ENCODE data around the gene NLGN1. TPM values are rescaled to one million over a fixed set of nuclear protein-coding genes. Genes with fewer than 3 reads are reported as not detected.

The NLGN1 gene
- polyA plus RNA-seq, 3 donors from 2014 or later: not detected

DNA sequence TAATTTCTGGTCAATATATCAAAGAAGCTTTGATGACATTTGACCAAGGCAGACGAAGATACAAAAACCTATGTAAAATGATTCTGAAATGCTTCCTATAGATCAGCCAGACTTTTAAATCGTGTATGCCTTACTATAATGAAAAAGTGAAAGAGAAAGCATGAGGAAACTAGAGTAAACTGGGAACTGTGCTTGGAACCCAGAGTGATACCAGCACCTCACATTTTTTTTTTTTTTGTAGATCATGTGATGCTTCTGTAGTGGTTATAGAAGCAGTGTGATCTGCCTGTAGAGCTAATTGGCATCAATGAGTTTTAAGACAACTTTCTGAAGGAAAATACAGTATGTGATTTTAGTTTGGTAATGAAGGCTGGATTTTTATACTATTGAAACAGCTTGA lies 150.7 kb downstream of the NLGN1 start:
- H3K36me3 Mint-ChIP-seq: no peaks in the 10 kb centered on the region
- no peak for DNase-seq
- no peak overlapping the region for H3K4me3 Mint-ChIP-seq
- no peaks in the 10 kb centered on the region for H3K4me1 Mint-ChIP-seq
- H3K27ac Mint-ChIP-seq: no peak overlapping the region
- peaks cover 2 to 8% (median 6%) of the 10 kb centered on the region in 6 donors for H3K9me3 Mint-ChIP-seq
- H3K27me3 Mint-ChIP-seq (ENCODE audit: low read depth in 3 of 3): peaks cover 0 to 4% (median 2%) of the 10 kb centered on the region in 3 donors

DNA sequence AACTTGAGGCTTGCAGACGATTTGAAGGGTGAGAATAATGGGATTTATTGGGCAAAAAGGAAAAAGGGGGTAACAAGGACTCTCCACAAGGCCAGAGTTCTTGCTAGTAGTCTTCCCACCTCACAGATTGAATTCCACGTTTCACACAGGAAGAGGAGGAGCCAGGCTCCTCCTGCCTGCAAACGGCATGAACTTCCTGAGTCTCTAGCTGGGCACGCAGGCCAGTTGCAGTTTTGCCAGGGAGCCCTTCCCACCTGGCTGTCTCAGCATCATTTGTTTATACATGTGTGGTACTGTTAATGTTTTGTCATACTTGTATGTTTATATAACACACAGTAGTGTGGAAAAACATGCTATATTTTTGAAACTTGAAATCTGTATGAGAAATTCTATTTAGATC lies 155.0 kb downstream of the NLGN1 start:
- Mint-ChIP-seq H3K27me3 (ENCODE audit: low read depth in 3 of 3) (peaks cover 0 to 3% (median 3%) of the 10 kb centered on the region in 3 donors), H3K4me3 (no peak overlapping the region), H3K4me1 (no peaks in the 10 kb centered on the region), H3K36me3 (no peaks in the 10 kb centered on the region), H3K9me3 (peaks cover 0 to 4% (median 3%) of the 10 kb centered on the region in 6 donors), H3K27ac (no peak overlapping the region)
- no peak for DNase-seq

DNA sequence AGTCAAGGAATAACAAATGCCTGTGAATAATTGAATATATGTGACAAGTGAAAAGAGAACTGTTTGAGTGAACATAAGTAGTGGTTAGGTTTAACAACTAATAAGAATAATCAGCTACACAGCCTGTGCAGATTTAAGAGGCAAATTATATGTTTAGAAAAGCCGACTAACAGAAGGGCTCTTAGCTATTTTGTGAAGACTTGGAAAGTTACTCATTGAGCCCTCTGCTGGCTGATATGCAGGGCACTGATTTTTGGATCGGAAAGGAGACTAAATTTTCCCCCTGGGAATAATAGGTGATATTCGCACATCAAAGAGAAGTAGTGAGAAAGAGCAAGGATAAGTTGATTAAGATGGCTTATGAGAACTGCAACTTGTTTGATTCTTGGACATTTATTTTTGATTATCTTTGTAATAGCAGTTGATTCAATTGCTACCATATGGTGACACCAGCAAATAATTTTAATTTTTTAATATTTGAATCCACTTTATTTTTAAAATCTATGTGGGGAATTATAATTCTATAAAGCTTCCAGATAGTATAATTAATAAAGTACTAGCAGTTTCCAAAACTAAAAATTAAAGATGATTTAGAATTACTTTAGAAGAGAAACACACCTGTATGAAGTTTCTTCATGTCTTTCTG lies 156.2 kb downstream of the NLGN1 start:
- no peaks in the 10 kb centered on the region for H3K4me1 Mint-ChIP-seq
- H3K4me3 Mint-ChIP-seq: no peak overlapping the region
- H3K36me3 Mint-ChIP-seq: no peaks in the 10 kb centered on the region
- DNase-seq: no peak
- no peak overlapping the region for H3K27ac Mint-ChIP-seq
- peaks cover 0 to 3% (median 2%) of the 10 kb centered on the region in 3 donors for H3K27me3 Mint-ChIP-seq (ENCODE audit: low read depth in 3 of 3)
- peaks cover 0 to 4% (median 3%) of the 10 kb centered on the region in 6 donors for H3K9me3 Mint-ChIP-seq

DNA sequence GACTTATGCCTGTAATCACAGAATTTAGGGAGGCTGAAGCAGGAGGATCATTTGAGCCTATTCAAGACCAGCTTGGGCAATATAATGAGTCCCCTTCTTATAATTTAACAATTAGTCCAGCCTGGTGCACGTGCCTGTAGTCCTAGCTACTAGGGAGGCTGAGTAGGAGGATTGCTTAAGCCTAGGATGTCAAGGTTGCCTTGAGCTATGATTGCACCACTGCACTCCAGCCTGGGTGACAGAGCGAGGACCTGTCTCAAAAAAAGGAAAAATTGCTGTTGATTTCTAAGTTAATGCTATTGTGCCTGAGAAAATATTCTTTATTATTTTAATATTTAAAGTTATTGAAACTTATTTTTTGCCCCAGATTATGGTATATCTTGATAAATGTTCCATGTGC lies 159.0 kb downstream of the NLGN1 start:
- Mint-ChIP-seq H3K9me3 (peaks cover 0 to 6% (median 4%) of the 10 kb centered on the region in 6 donors), H3K4me1 (no peaks in the 10 kb centered on the region), H3K36me3 (no peaks in the 10 kb centered on the region), H3K4me3 (no peak overlapping the region), H3K27me3 (ENCODE audit: low read depth in 3 of 3) (peaks cover 0 to 3% (median 1%) of the 10 kb centered on the region in 3 donors), H3K27ac (no peak overlapping the region)
- no peak for DNase-seq

DNA sequence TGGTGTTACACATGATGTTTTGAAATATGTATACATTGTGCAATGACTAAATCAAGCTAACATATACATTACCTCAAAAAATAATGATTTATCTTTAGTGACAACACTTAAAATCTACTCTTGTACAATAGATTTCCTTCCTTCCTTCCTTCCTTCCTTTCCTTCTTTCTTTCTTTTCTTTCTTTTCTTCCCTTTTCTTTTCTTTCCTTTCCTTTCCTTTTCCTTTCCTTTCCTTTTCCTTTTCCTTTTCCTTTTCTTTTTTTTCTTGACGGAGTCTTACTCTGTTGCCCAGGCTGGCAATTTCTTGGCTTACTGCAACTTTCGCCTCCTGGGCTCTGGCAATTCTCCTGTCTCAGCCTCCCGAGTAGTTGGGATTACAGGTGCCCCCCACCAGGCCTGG lies 170.5 kb downstream of the NLGN1 start:
- DNase-seq: no peak
- H3K4me1 Mint-ChIP-seq: no peaks in the 10 kb centered on the region
- H3K9me3 Mint-ChIP-seq: peaks cover 3 to 18% (median 5%) of the 10 kb centered on the region in 6 donors
- H3K4me3 Mint-ChIP-seq: no peak overlapping the region
- peaks cover 0 to 7% (median 0%) of the 10 kb centered on the region in 3 donors for H3K27me3 Mint-ChIP-seq (ENCODE audit: low read depth in 3 of 3)
- no peaks in the 10 kb centered on the region for H3K36me3 Mint-ChIP-seq
- H3K27ac Mint-ChIP-seq: no peak overlapping the region

DNA sequence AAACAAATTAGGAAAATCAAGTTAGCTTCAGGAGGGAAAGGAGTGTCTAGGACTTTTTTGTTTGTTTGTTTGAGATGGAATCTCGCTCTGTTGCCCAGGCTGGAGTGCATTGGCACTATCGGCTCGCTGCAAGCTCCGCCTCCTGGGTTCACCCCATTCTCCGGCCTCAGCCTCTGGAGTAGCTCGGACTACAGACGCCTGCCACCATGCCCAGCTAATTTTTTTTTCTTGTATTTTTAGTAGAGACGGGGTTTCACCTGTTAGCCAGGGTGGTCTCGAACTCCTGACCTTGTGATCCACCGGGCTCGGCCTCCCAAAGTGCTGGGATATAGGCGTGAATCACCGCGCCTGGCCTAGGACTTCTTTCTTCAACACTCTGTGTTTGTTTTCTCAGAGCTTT lies 171.1 kb downstream of the NLGN1 start:
- Mint-ChIP-seq H3K4me1 (no peaks in the 10 kb centered on the region), H3K36me3 (no peaks in the 10 kb centered on the region), H3K27ac (no peak overlapping the region), H3K9me3 (peaks cover 3 to 21% (median 5%) of the 10 kb centered on the region in 6 donors), H3K27me3 (ENCODE audit: low read depth in 3 of 3) (peaks cover 0 to 7% (median 0%) of the 10 kb centered on the region in 3 donors), H3K4me3 (no peak overlapping the region)
- no peak for DNase-seq

DNA sequence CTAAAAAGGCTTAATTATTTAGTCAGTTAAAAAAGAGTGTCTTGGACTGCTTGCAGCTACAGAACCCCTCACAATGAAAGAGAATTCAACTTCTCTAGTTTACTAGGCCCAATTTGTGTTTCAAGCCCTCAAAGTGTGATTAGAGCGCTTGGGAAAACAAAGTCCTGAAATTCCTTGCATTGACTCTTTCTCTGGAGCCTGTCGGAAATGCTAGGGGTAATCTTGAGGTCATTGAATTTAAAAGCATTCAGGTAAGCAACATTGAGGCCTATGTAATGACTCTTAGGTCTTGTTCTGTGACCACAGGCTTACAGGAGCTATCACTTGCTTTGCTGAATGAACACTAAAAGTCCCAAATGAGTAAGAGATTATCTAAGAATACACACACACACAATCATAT lies 186.0 kb downstream of the NLGN1 start:
- Mint-ChIP-seq H3K4me3 (no peak overlapping the region), H3K27me3 (ENCODE audit: low read depth in 3 of 3) (peaks cover 4 to 11% (median 6%) of the 10 kb centered on the region in 3 donors), H3K4me1 (peaks cover 0 to 12% of the 10 kb centered on the region in 2 donors), H3K27ac (no peak overlapping the region), H3K9me3 (peaks cover 0 to 10% (median 7%) of the 10 kb centered on the region in 6 donors), H3K36me3 (no peaks in the 10 kb centered on the region)
- DNase-seq: no peak

DNA sequence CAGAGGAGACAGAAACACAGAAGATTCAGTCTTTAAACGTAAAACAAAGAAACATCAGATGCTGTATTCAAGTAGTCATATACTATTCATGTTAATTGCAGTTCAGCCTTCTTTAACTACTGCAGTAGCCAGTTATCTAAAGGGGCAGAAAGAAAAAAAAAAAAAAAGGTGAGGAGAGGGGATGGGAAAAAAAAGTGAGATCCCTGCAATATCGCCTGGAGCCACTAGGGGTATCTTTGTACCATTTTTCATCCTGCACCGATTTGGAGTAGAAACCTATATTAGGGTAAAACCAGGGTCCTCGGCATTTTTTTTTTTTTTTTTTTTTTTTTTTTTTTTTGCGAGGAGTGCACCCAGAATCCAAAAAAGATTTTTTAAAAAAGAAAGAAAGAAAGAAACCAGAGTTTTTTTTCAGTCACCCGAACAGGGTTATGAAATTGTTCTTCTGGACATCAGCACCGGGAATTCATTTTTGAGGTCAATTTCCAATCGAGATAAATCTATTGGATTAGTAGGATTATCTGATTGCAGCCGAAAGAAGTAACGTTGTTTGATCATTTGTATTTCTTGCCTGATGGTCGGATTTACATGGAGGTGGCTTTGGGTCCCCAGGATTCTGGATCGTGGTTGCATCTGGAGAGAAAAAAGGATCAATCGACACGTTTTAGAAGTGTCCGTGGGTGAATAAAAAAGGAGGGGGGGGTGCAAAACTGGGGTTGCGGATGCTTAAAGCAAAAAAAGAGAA lies 186.7 kb downstream of the NLGN1 start:
- DNase-seq: no peak
- Mint-ChIP-seq H3K27ac (no peak overlapping the region), H3K36me3 (no peaks in the 10 kb centered on the region), H3K4me1 (peaks cover 0 to 12% of the 10 kb centered on the region in 2 donors), H3K9me3 (peaks cover 0 to 10% (median 7%) of the 10 kb centered on the region in 6 donors), H3K27me3 (ENCODE audit: low read depth in 3 of 3) (peaks cover 4 to 11% (median 6%) of the 10 kb centered on the region in 3 donors), H3K4me3 (peak overlapping the region in 3 of 5 donors; percentile 22 to 33 (median 24))

DNA sequence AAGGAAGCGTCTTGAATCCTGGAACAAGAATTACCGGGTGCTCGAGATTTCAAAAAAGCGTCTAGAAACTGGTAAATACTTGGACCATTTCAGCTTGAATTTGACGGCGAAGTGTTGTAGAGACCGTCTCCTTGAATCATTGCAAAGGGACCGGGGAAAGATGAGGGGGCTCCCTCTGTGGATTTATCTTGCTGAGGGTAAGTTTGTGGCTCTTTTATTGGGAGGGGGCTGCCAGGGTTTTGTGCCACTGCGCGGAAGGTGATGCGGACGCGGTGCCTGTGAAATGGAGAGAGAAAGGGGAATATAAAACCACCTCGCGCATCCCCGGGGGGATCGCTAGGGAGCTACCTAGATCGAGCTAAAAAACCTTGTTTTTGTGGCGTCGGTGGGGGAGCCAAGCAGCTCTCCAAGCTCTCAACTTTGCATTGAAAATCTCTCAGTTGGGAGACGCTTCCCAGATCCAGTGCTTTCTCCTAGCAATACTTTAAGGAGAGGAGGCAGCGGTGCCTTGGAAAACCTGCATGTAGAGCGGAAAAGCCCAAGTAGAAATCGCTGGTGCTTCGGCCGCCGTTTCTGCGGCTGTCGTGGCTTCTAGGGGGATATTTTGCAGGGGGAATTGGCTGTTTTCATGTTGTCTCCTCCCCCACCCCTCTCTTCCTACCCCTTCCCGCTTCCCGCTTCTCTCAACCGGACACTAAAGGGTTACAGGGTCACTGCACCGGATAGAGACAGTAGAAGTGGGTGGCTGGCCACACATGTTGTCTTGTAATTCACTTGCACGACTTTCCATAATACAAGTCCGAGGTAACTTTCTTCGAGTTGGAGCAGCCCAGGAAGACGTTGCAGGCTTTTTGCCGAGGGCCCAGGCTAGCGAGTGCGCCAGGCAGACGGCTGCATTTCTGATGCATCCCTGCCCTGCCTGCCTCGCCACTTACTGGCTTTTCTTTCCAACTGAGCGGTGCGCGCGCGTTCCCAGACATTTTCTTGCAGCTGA lies 187.6 kb downstream of the NLGN1 start:
- H3K4me3 Mint-ChIP-seq: peak overlapping the region in 3 of 5 donors; percentile 24 to 69 (median 30)
- peaks cover 0 to 12% of the 10 kb centered on the region in 2 donors for H3K4me1 Mint-ChIP-seq
- no peak overlapping the region for H3K27ac Mint-ChIP-seq
- no peak for DNase-seq
- H3K9me3 Mint-ChIP-seq: peaks cover 0 to 10% (median 6%) of the 10 kb centered on the region in 6 donors
- peaks cover 4 to 11% (median 6%) of the 10 kb centered on the region in 3 donors for H3K27me3 Mint-ChIP-seq (ENCODE audit: low read depth in 3 of 3)
- no peaks in the 10 kb centered on the region for H3K36me3 Mint-ChIP-seq

DNA sequence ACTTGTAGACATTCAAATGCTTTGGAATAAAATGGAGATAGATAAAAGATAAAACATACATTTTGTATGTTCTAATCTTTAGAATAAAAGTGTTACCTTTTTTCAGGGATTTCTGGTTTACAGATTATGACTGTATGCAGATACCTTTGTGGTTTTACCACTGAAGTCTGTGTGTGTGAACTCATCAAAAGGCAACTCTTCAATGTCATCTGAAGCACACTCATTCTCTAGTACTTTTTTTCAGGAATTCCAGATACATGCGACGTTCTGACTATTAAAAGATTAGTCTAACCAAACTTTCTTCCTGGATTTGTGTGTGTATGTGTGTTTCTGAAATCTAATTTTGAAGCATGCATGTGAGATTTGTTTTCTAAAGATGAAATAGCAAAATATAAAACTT lies 188.6 kb downstream of the NLGN1 start:
- DNase-seq: no peak
- no peaks in the 10 kb centered on the region for H3K36me3 Mint-ChIP-seq

DNA sequence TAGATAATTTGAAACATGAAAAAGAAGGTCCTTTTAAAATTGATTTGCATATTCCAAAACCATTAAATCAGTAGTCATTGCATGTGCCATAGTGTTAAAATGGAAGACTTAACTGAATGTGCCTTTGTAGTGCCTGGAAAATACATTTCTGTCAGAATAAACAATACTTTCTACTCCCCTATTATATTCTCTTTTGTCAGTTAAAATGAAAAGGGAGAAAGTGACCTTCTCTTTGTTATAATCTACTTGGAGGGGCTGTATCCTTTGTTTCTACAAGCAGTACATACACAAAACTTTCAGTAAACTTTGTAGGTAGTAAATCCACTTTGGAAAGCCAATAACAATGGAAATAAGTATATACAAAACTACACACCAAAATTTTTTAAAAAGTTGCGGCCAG lies 189.5 kb downstream of the NLGN1 start:
- no peak for DNase-seq
- no peak overlapping the region for H3K4me3 Mint-ChIP-seq
- H3K4me1 Mint-ChIP-seq: peaks cover 0 to 12% of the 10 kb centered on the region in 2 donors
- peaks cover 4 to 11% (median 6%) of the 10 kb centered on the region in 3 donors for H3K27me3 Mint-ChIP-seq (ENCODE audit: low read depth in 3 of 3)
- H3K9me3 Mint-ChIP-seq: peaks cover 0 to 15% (median 2%) of the 10 kb centered on the region in 6 donors
- H3K36me3 Mint-ChIP-seq: no peaks in the 10 kb centered on the region
- no peak overlapping the region for H3K27ac Mint-ChIP-seq

More for the DNA sequence above, 188.6 kb downstream of the NLGN1 start:
- peaks cover 0 to 15% (median 2%) of the 10 kb centered on the region in 6 donors for H3K9me3 Mint-ChIP-seq
- H3K27me3 Mint-ChIP-seq (ENCODE audit: low read depth in 3 of 3): peaks cover 4 to 11% (median 6%) of the 10 kb centered on the region in 3 donors
- no peak overlapping the region for H3K4me3 Mint-ChIP-seq
- peaks cover 0 to 12% of the 10 kb centered on the region in 2 donors for H3K4me1 Mint-ChIP-seq
- no peak overlapping the region for H3K27ac Mint-ChIP-seq

DNA sequence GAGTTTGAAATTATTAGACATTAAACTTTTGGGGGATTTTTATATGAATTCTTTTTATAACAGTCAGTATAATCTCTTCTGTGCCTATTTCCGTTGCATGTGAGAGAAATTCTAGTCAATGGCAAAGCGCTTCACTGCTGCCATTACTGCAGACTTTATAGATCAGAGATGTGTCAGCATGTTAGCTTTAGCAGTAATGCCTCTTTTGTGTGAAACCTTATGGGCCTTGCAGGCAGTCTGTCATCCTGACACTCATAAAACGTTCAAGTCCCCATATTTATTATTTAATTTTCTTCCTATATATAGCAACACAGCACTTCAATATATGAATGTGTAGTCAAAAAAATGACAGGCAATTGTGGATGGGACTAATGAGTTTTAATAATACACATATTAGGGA lies 191.0 kb downstream of the NLGN1 start:
- Mint-ChIP-seq H3K27ac (no peak overlapping the region), H3K4me3 (no peak overlapping the region), H3K4me1 (peaks cover 0 to 12% of the 10 kb centered on the region in 2 donors), H3K36me3 (no peaks in the 10 kb centered on the region), H3K9me3 (peaks cover 0 to 30% (median 4%) of the 10 kb centered on the region in 6 donors), H3K27me3 (ENCODE audit: low read depth in 3 of 3) (peaks cover 5 to 11% (median 6%) of the 10 kb centered on the region in 3 donors)
- no peak for DNase-seq

DNA sequence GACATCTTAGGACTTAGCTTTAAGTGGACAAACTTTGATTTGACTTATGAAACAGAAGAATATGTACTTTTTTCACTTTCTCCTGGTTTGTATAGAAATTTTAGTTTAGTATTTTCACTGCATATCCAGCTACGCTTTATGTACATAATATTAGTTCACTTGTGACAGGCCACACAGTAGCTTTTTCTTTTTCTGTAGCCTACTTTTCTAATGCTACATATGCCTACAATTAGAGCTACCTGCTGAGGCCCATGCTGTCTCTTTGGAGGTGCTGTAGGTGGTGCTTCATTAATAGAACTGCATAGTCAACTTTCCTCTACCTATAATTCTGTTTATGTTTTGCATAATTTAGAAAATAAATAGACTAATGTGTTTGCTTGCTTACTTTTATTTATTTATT lies 191.6 kb downstream of the NLGN1 start:
- Mint-ChIP-seq H3K27me3 (ENCODE audit: low read depth in 3 of 3) (peaks cover 5 to 8% (median 6%) of the 10 kb centered on the region in 3 donors), H3K4me1 (peaks cover 0 to 12% of the 10 kb centered on the region in 2 donors), H3K27ac (no peak overlapping the region), H3K4me3 (no peak overlapping the region), H3K36me3 (no peaks in the 10 kb centered on the region), H3K9me3 (peaks cover 0 to 31% (median 5%) of the 10 kb centered on the region in 6 donors)
- DNase-seq: no peak

Measured in immature natural killer cell (primary cell).